ENCODE measurements around the gene INPP1.

INPP1 gene

GRCh38 chr2:190412966-190413365 is 69.6 kb downstream of the INPP1 start:
- DNase-seq = no peak

- DNase-seq = no peak
Observed at GRCh38 chr2:190413421-190413820, 70.0 kb downstream of the INPP1 start.

GRCh38 chr2:190415251-190415650 is 71.9 kb downstream of the INPP1 start:
- no peak for DNase-seq

GRCh38 chr2:190415794-190416775 is 72.7 kb downstream of the INPP1 start:
- DNase-seq = no peak

- no peak for DNase-seq
Observed at GRCh38 chr2:190417045-190417842, 73.9 kb downstream of the INPP1 start.

- DNase-seq = no peak
Observed at GRCh38 chr2:190418727-190419126, 75.3 kb downstream of the INPP1 start.

GRCh38 chr2:190420801-190421200 is 77.4 kb downstream of the INPP1 start:
- DNase-seq = no peak
